ENCODE data around the gene ZHX3. TPM values are rescaled to one million over a fixed set of nuclear protein-coding genes. Genes with fewer than 3 reads are reported as not detected.

The ZHX3 gene
- total and polyA plus RNA-seq, 9 of the 15 experiments (the other 6 are each of a cell fraction or from before 2014, with no cell fraction given) = 0.80 to 14.6 (median 4.9) TPM

DNA sequence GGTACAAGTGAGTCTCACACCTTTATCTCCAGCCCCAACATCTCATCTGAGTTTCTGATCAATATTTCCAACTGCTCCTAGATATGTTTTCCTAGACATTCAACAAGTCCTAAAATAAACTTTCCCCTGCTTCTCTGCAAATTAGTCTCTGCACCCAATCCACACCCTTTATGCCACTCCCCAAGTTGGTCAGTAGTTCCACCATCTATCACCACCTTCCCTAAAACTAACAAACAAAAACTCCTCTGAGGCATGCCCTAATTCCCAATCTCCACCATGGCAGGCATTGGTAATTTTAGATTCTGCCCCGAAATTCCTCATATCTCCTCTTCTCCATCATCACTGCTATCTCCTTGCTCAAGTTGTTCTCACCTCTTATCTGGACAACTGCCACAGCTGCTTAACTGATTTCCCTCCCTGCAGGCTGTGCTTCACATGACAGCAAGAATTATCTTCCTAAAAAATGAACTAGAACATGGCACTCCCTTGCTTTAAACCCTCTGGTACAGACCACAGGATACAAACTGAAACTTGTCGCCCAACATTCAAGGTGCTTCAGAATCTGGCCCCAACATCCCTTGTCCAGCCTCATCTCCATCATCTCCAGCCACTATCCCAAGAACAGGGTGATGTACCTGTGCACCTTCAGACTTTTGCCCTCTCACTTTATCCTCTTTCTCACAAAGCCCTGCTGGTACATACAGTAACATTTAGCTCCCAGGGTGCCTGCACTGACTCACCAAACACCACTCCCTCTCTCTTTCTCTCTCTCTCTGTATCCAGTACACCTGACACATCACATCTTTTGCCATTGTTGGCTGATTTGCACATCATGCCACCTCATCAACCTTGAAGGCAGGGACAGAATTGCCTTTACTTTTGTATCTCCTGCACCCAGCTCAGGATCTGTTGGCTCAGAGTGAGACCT lies 55.5 kb downstream of the ZHX3 start (continued):
- TF ChIP-seq, protein P1, sequence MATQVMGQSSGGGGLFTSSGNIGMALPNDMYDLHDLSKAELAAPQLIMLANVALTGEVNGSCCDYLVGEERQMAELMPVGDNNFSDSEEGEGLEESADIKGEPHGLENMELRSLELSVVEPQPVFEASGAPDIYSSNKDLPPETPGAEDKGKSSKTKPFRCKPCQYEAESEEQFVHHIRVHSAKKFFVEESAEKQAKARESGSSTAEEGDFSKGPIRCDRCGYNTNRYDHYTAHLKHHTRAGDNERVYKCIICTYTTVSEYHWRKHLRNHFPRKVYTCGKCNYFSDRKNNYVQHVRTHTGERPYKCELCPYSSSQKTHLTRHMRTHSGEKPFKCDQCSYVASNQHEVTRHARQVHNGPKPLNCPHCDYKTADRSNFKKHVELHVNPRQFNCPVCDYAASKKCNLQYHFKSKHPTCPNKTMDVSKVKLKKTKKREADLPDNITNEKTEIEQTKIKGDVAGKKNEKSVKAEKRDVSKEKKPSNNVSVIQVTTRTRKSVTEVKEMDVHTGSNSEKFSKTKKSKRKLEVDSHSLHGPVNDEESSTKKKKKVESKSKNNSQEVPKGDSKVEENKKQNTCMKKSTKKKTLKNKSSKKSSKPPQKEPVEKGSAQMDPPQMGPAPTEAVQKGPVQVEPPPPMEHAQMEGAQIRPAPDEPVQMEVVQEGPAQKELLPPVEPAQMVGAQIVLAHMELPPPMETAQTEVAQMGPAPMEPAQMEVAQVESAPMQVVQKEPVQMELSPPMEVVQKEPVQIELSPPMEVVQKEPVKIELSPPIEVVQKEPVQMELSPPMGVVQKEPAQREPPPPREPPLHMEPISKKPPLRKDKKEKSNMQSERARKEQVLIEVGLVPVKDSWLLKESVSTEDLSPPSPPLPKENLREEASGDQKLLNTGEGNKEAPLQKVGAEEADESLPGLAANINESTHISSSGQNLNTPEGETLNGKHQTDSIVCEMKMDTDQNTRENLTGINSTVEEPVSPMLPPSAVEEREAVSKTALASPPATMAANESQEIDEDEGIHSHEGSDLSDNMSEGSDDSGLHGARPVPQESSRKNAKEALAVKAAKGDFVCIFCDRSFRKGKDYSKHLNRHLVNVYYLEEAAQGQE (IDR thresholded peaks at IDR 0.05; ENCODE audit: borderline replicate concordance) = no peak
- TF ChIP-seq, protein P1 (CRISPR knock-in tag; IDR thresholded peaks at IDR 0.05; ENCODE audit: low read depth) = no peak
- TF ChIP-seq, protein P2, sequence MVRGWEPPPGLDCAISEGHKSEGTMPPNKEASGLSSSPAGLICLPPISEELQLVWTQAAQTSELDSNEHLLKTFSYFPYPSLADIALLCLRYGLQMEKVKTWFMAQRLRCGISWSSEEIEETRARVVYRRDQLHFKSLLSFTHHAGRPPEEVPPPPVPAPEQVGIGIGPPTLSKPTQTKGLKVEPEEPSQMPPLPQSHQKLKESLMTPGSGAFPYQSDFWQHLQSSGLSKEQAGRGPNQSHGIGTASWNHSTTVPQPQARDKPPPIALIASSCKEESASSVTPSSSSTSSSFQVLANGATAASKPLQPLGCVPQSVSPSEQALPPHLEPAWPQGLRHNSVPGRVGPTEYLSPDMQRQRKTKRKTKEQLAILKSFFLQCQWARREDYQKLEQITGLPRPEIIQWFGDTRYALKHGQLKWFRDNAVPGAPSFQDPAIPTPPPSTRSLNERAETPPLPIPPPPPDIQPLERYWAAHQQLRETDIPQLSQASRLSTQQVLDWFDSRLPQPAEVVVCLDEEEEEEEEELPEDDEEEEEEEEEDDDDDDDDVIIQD (CRISPR knock-in tag; IDR thresholded peaks at IDR 0.05) = no peak
- no peak for TF ChIP-seq GATAD2B (IDR thresholded peaks at IDR 0.05; ENCODE audit: borderline replicate concordance)
- TF ChIP-seq POLR2G (IDR thresholded peaks at IDR 0.05; ENCODE audit: low read depth, low read length) = no peak
- no peak for TF ChIP-seq FOXJ3 (CRISPR knock-in tag; IDR thresholded peaks at IDR 0.05)
- TF ChIP-seq POLR3G (IDR thresholded peaks at IDR 0.05; ENCODE audit: extremely low read depth, insufficient read length, insufficient replicate concordance) = no peak
- no peak for TF ChIP-seq CHD2 (IDR thresholded peaks at IDR 0.05; ENCODE audit: low read depth, low read length)
- TF ChIP-seq ZNF668 (CRISPR knock-in tag; IDR thresholded peaks at IDR 0.05) = no peak
